GM19240 (cell line): ENCODE data around the gene BICRA.
A peak's percentile ranks its signal among the peaks of the same experiment; 100 is the strongest.
"Not testable (repeated sequence)": the region's sequence is repeated elsewhere in the genome, so short reads cannot be mapped to it uniquely, and the experiment has no call there.

Experiments used
- DNase-seq: peaks from one replicate; pipeline ENCODE4 v3.0.0; 2011; ENCODE audit warnings: low spot score; ENCODE audit not compliant: insufficient read length

Gene BICRA

GRCh38 chr19:47608969-47609905 lies at the start of gene BICRA:
Gene BICRA, plus strand, starts transcription at chr19:47609134. Its CDS starts 64,441 bp downstream, at chr19:47673575.
- peak; percentile 66 for DNase-seq

DNA sequence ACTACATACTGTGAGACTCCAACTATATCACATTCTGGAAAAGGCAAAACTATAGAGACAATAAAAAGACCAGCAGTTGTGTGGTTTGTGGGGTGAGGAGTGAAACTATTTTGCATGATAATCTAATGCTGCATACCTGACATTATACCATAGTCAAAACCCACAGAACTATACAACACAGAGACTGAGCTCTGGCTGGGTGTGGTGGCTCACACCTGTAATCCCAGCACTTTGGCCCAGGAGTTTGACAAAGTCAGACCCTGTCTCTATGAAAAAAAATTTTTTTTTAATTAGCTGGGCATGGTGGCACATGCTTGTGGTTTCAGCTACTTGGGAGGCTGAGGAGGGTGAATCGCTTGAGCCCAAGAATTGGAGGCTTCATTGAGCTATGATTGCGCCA lies 47.9 kb upstream of the BICRA start:
- DNase-seq: no peak

- no peak for DNase-seq
These were observed 47.4 kb upstream of the BICRA start for GRCh38 chr19:47561440-47562057.

DNA sequence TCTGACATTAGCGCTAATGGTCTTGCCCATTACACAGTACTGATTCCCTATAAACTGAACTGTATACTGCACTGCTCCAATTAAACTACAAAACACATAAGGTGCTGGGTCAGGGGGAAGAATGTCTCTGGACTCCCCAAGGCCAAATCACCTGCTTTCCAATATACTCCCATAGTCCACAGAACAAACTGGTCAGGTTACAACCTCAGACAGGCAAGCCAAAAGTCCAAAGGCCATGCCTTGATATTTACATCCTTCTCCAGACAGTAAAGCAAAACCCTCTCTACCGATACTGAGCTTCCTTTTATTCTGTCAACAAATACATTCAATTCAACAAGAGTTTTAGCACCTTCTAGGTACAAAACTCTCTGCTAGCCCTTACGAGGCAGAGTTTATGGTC lies 44.9 kb upstream of the BICRA start:
- no peak for DNase-seq

DNA sequence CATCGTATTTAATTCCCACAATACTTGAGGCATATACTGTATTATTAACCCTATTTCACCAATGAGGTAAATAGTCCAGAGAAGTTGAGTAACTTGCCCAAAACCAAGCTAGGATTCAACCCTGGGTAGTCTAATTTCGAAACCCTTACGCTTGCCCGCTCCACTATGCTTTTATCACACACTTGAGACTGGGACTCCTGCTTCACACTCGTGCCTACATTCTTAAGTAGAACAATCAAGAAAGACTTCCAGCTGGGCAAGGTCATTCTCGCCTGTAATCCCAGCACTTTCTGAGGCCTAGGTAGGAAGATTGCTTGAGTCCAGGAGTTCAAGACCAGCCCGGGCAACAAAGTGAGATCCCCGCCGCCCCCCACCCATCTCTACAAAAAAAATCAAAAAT lies 39.6 kb upstream of the BICRA start:
- DNase-seq: no peak

GRCh38 chr19:47572635-47573034 lies 36.3 kb upstream of the BICRA start:
- no peak for DNase-seq

GRCh38 chr19:47573071-47574026 lies 35.6 kb upstream of the BICRA start, which contains the start of gene ZNF541:
Gene ZNF541, minus strand, starts transcription at chr19:47573148. Its CDS starts 17,292 bp downstream, at chr19:47555856.
- DNase-seq: no peak

DNA sequence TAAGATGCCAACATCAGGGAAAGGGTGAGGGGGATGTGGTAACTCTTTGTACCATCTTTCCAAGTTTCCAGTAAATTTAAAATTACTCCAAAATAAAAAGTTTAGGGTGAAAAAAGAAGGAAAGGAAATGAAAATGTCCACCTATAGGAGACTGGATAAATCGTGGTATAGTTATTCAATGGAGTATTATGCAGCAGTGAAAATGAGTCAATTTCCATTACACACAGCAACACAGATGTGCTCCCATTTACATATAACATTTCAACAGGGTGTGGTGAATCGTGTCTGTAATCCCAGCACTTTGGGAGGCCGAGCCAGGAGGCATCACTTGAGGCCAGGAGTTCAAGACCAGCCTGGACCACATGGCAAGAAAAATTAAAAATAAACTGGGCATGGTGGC lies 28.5 kb upstream of the BICRA start:
- no peak for DNase-seq

GRCh38 chr19:47581605-47582319 lies 27.2 kb upstream of the BICRA start:
- DNase-seq: no peak

GRCh38 chr19:47582320-47582909 lies 26.5 kb upstream of the BICRA start:
- no peak for DNase-seq

GRCh38 chr19:47583161-47583560 lies 25.8 kb upstream of the BICRA start:
- not testable (repeated sequence) for DNase-seq

- no peak for DNase-seq
These were observed 21.6 kb upstream of the BICRA start for GRCh38 chr19:47587295-47587694.

GRCh38 chr19:47589824-47590223 lies 19.1 kb upstream of the BICRA start:
- DNase-seq: no peak

GRCh38 chr19:47593860-47594259 lies 15.1 kb upstream of the BICRA start:
- no peak for DNase-seq

GRCh38 chr19:47595944-47596343 lies 13.0 kb upstream of the BICRA start:
- DNase-seq: no peak

GRCh38 chr19:47598407-47599349 lies 10.3 kb upstream of the BICRA start:
- no peak for DNase-seq

GRCh38 chr19:47599671-47600245 lies 9.2 kb upstream of the BICRA start:
- DNase-seq: not testable (repeated sequence)

DNA sequence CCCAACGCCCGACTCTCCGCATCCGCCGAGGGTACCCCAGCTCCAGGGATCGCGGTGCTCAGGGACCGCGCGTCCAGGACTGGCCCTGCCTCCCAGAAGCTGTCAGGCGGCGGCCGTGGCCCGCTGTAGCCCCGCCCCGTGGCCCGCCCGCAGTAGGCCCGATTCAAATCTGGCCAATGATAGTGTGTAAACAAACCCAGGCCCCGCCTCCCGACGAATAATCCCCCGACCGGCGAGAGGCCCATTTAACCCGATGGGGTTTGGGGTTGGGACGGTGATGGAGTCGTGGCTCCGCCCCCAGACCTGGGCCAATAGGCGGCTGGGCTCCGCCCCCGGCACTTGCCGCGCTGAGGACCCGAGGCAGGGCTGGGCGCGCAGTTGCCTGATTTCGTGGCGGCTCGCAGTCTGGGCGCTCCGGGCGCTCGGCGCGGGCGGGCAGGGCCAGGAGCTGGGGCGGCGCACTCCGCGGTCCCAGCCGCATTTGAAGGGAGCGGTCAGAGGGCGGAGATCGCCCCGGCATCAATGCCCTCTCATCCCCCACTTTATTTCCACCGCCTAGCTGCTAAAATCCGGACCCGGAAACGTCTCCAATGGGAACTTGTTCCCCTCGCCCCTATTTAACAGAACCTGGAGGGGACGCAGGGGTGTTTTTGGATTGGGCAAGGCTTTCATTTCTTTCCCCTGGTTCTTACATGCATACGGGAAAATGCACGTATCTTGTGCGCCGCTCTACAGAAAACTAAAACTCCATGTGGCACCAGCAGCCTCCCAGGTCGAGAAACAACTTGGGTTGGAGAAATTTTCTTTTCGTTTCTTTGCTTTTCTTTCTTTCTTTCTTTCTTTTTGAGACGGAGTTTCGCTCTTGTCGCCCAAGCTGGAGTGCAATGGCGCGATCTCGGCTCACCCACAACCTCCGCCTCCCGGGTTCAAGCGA lies 8.4 kb upstream of the BICRA start:
- peak; percentile 96 for DNase-seq
